Measurements from ENCODE around the gene MRLN. TPM values are rescaled to one million over a fixed set of nuclear protein-coding genes. Genes with fewer than 3 reads are reported as not detected.

Gene MRLN
- total RNA-seq: not detected in 2 replicates

GRCh38 chr10:59753267-59753666 lies at the start of gene MRLN:
Gene MRLN (minus strand): TSS chr10:59753455.

GRCh38 chr10:59709395-59710125 lies 43.7 kb downstream of the MRLN start, which contains the start of gene SLC16A9:
Gene SLC16A9 (minus strand): TSS chr10:59709850. CDS start chr10:59684291, 25,559 bp downstream.

Other genes starting within 250 kb of the MRLN start
- gene SLC16A9, start 43.6 kb downstream of the MRLN start, total RNA-seq: 0.13 and 0.16 TPM in 2 replicates
- 14.2 and 21.7 TPM in 2 replicates for gene CCDC6, start 153.1 kb upstream of the MRLN start, total RNA-seq